HG03460 (cell line): Measurements from ENCODE around the gene SLC24A4.

Experiments used
- ATAC-seq: cut with Tn5 transposase; IDR thresholded peaks from one replicate; pipeline ENCODE4 v1.9.1; 2021; ENCODE audit not compliant: unreplicated experiment

Gene SLC24A4

GRCh38 chr14:92472860-92473259 is 149.9 kb downstream of the SLC24A4 start:
- no peak for ATAC-seq

GRCh38 chr14:92473261-92473968 is 150.4 kb downstream of the SLC24A4 start:
- ATAC-seq: no peak

- no peak for ATAC-seq
These were observed 151.1 kb downstream of the SLC24A4 start for GRCh38 chr14:92473969-92474535.

- no peak for ATAC-seq
These were observed 152.1 kb downstream of the SLC24A4 start for GRCh38 chr14:92475037-92475436.

GRCh38 chr14:92475451-92476187 is 152.7 kb downstream of the SLC24A4 start:
- no peak for ATAC-seq

GRCh38 chr14:92480856-92481255 is 157.9 kb downstream of the SLC24A4 start:
- no peak for ATAC-seq

GRCh38 chr14:92481386-92481785 is 158.4 kb downstream of the SLC24A4 start:
- no peak for ATAC-seq

GRCh38 chr14:92481811-92482555 is 159.0 kb downstream of the SLC24A4 start:
- no peak for ATAC-seq

- ATAC-seq: no peak
These were observed 159.8 kb downstream of the SLC24A4 start for GRCh38 chr14:92482621-92483319.

- no peak for ATAC-seq
These were observed 161.3 kb downstream of the SLC24A4 start for GRCh38 chr14:92484132-92484823.

- ATAC-seq: no peak
These were observed 163.9 kb downstream of the SLC24A4 start for GRCh38 chr14:92486881-92487280.

GRCh38 chr14:92487513-92488133 is 164.7 kb downstream of the SLC24A4 start:
- ATAC-seq: no peak

- no peak for ATAC-seq
These were observed 166.7 kb downstream of the SLC24A4 start for GRCh38 chr14:92489394-92490238.

GRCh38 chr14:92490239-92490959 is 167.4 kb downstream of the SLC24A4 start:
- ATAC-seq: no peak

GRCh38 chr14:92491782-92492181 is 168.8 kb downstream of the SLC24A4 start:
- no peak for ATAC-seq

- no peak for ATAC-seq
These were observed 169.3 kb downstream of the SLC24A4 start for GRCh38 chr14:92492258-92492657.

GRCh38 chr14:92493024-92493423 is 170.1 kb downstream of the SLC24A4 start:
- ATAC-seq: no peak

GRCh38 chr14:92493492-92493891 is 170.5 kb downstream of the SLC24A4 start:
- no peak for ATAC-seq
